Calu3 (cell line): ENCODE data around the gene MLLT1. TPM values are rescaled to one million over a fixed set of nuclear protein-coding genes. Genes with fewer than 3 reads are reported as not detected.

Experiments
- BruUV-seq: library from RNA; stranded (reverse); fragments of 400-500 nt; replicated peaks from 2 replicates; lab custom pipeline; 2021; lab: Mats Ljungman, UMichigan
- CTCF ChIA-PET: fragments of 300-600 bp; sonication (Branson Sonifier 250); formaldehyde crosslinking; loops from one replicate; lab custom pipeline; 2022; ENCODE audit warnings: antibody characterized with exemption; lab: Charles Lee
- DNase-seq: peaks from one replicate; pipeline ENCODE4 v3.0.0; 2022
- H3K27ac Mint-ChIP-seq: one replicate; pipeline ENCODE4 v1.8.0; 2022; ENCODE audit warnings: mixed read lengths; ENCODE audit not compliant: unreplicated experiment
- H3K27me3 Mint-ChIP-seq: one replicate; pipeline ENCODE4 v1.8.0; 2022; ENCODE audit warnings: mixed read lengths; ENCODE audit not compliant: unreplicated experiment
- H3K36me3 Mint-ChIP-seq: one replicate; pipeline ENCODE4 v1.8.0; 2022; ENCODE audit warnings: mild to moderate bottlenecking, moderate library complexity, mixed read lengths; ENCODE audit not compliant: insufficient read depth, unreplicated experiment
- H3K4me1 Mint-ChIP-seq: one replicate; pipeline ENCODE4 v1.8.0; 2022; ENCODE audit warnings: mild to moderate bottlenecking, low read depth, mixed read lengths; ENCODE audit not compliant: unreplicated experiment
- H3K4me3 Mint-ChIP-seq: one replicate; pipeline ENCODE4 v1.8.0; 2022; ENCODE audit warnings: mild to moderate bottlenecking, low read depth, moderate library complexity, mixed read lengths; ENCODE audit not compliant: unreplicated experiment
- H3K9me3 Mint-ChIP-seq: one replicate; pipeline ENCODE4 v1.8.0; 2022; ENCODE audit warnings: low read depth, mixed read lengths; ENCODE audit not compliant: unreplicated experiment
- CTCF ChIP-seq: fragments of 200-600 bp; IDR thresholded peaks from one replicate; pipeline ENCODE4 v1.8.0; 2022; ENCODE audit warnings: antibody characterized with exemption; ENCODE audit not compliant: unreplicated experiment
- intact Hi-C: fragments of 100-400 bp; cut with micrococcal nuclease; formaldehyde crosslinking; loops from one replicate; pipeline ENCODE4 v1.10.0; 2022; ENCODE audit not compliant: unreplicated experiment
- total RNA-seq: library from RNA; stranded (reverse); gene quantifications from 2 replicates; pipeline ENCODE4 v1.2.3, GENCODE V29; 2022

Gene MLLT1
- total RNA-seq, 1 experiment from 2014 or later, result 49.8 TPM

GRCh38 chr19:6269101-6269886 lies 10.5 kb downstream of the MLLT1 start:
- intact Hi-C loops, result no loop called here
- CTCF ChIA-PET, result no interaction called here
- H3K9me3 Mint-ChIP-seq, result no peaks in the 10 kb centered on the region
- no TSS peak for BruUV-seq
- H3K27ac Mint-ChIP-seq, result no peak overlapping the region
- TF ChIP-seq CTCF, result no peak
- no peak for DNase-seq
- H3K4me1 Mint-ChIP-seq, result peaks cover 16% of the 10 kb centered on the region
- no peaks in the 10 kb centered on the region for H3K27me3 Mint-ChIP-seq
- H3K4me3 Mint-ChIP-seq, result no peak overlapping the region
- H3K36me3 Mint-ChIP-seq, result peaks cover 7% of the 10 kb centered on the region

GRCh38 chr19:6268382-6268771 lies 11.4 kb downstream of the MLLT1 start:
- CTCF ChIA-PET, result no interaction called here
- Mint-ChIP-seq H3K27ac (no peak overlapping the region), H3K9me3 (no peaks in the 10 kb centered on the region), H3K4me3 (no peak overlapping the region), H3K36me3 (peaks cover 13% of the 10 kb centered on the region), H3K27me3 (no peaks in the 10 kb centered on the region), H3K4me1 (peaks cover 7% of the 10 kb centered on the region)
- no peak for DNase-seq
- BruUV-seq, result no TSS peak
- intact Hi-C loops, result no loop called here
- no peak for TF ChIP-seq CTCF

- TF ChIP-seq CTCF, result no peak
- no peak for DNase-seq
- CTCF ChIA-PET, result interaction anchor here (0.7 kb wide), 1 partner anchor 623 kb away, joined by 3 read pairs; no protein-coding TSS in a partner anchor
- Mint-ChIP-seq H3K27ac (no peak overlapping the region), H3K27me3 (no peaks in the 10 kb centered on the region), H3K36me3 (peaks cover 19% of the 10 kb centered on the region), H3K4me1 (peaks cover under 1% of the 10 kb centered on the region), H3K9me3 (no peaks in the 10 kb centered on the region), H3K4me3 (no peak overlapping the region)
- BruUV-seq, result no TSS peak
- intact Hi-C loops, result no loop called here
These were observed 12.0 kb downstream of the MLLT1 start for GRCh38 chr19:6267552-6268381.

- intact Hi-C loops, result no loop called here
- CTCF ChIA-PET, result no interaction called here
These were observed 15.0 kb downstream of the MLLT1 start for GRCh38 chr19:6264803-6265202.

More at GRCh38 chr19:6264803-6265202, 15.0 kb downstream of the MLLT1 start:
- no peak for DNase-seq
- no peak for TF ChIP-seq CTCF
- no peaks in the 10 kb centered on the region for H3K27me3 Mint-ChIP-seq
- H3K4me1 Mint-ChIP-seq, result no peaks in the 10 kb centered on the region
- H3K4me3 Mint-ChIP-seq, result no peak overlapping the region
- peaks cover 33% of the 10 kb centered on the region for H3K36me3 Mint-ChIP-seq
- H3K27ac Mint-ChIP-seq, result no peak overlapping the region
- H3K9me3 Mint-ChIP-seq, result no peaks in the 10 kb centered on the region
- BruUV-seq, result no TSS peak
